HG03196 (cell line): Measurements from ENCODE around the gene RPL29.
A peak's percentile ranks its signal among the peaks of the same experiment; 100 is the strongest.
"Not testable (repeated sequence)": the region's sequence is repeated elsewhere in the genome, so short reads cannot be mapped to it uniquely, and the experiment has no call there.

Experiments used
- ATAC-seq: cut with Tn5 transposase; IDR thresholded peaks from one replicate; pipeline ENCODE4 v1.9.1; 2021; ENCODE audit not compliant: unreplicated experiment

The RPL29 gene

DNA sequence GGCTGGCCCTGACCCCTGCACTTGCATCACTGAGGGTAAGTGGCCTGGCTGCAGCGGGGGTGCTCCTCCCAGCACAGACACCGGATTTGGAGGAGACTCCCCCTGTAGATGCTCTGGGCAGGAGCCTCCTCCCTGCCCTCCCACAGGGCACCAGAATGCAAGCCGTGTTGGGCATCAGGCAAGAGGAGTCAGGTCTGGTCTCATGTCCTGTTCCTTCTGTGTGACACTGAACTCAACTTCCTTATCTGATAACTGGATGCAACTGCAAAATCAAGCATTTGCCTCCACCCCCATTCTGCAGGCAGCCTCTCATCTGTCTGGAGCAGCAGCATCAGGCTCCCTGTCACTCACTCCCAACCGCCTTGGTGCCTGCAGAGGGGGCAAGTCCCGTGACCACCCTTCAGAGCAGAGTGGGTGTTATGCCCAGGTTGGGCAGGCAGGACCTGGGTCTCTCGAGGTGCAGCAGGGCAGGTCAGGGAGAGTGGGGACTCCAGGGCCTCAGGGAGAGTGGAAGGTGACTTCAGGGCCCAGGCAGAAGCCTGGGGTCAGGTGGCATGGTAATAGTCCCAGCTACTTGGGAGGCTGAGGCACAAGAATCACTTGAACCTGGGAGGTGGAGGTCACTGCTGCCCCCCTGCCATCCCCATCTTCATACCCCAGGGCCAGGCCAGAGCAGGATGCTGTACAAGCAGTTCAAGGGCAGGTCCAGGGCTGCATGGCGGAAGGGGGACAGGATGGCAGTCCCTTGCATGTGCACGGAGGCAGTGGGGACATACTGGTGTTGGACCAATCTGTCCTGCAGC, 10.5 kb upstream of the RPL29 start:
- no peak for ATAC-seq

DNA sequence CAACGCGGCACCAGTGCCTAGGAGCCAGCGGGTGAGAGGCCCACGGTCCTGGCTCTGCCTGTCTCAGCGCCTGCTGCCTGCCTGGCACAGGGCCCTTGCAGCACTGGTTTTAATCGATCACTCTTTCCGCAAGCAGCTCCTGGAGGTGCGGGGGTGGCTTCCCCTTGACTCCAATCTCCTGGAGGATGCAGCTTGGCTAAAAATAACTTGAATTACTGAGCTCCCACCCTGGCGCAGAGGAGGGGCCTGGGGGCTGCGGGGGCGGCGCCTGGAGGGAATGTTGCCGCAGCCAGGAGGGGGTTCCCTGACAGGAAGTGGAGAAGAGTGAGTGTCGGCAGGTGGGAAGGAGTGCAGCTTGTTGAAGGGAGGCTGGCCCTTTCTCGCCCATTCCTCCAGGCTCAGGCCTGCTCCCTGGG, 9.9 kb upstream of the RPL29 start:
- ATAC-seq = no peak

DNA sequence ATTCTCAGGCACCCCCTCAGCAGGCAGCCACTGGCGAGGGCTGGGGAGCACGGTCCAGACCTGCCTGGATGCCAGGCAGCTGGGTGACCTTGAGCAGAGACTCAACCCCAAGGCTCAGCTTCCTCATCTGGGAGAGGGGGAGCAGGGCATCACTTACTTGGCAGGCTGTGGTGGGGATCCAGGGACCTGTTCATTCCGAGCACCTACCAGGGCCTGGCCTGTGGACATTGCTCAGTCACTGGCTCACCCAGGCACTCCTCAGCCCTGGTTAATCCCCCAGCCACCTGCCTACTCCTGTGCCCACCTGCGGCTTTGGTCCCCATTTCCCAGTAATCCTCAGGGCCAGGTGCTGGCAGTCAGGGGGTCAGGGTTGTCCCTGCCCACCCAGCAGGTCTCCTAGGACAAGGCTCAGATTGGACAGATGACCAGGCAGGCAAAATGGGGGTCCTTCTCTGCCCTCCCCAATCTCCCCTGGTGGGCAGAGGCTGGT, 9.3 kb upstream of the RPL29 start:
- ATAC-seq = no peak

GRCh38 chr3:52004163-52004787, 8.6 kb upstream of the RPL29 start:
- ATAC-seq = no peak

DNA sequence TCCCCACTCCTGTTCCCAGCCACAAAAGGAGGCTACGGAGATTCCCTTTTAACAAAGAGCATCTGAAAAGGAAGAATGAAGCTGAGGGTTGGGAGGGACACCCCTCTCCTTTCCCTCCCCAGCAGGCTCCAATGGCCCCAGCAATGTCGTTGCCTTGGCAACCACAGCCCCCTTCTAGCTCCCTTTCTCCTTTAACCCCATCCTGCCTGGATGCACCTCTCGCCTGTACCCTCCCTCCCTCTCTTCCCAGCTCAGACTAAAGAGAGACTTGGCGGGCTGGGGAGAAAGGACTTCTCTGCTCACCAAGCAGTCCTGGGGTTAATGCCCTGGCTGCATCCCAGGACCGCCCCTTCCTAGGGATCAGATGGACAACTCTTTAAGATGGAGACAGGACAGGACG, 7.1 kb upstream of the RPL29 start:
- no peak for ATAC-seq

DNA sequence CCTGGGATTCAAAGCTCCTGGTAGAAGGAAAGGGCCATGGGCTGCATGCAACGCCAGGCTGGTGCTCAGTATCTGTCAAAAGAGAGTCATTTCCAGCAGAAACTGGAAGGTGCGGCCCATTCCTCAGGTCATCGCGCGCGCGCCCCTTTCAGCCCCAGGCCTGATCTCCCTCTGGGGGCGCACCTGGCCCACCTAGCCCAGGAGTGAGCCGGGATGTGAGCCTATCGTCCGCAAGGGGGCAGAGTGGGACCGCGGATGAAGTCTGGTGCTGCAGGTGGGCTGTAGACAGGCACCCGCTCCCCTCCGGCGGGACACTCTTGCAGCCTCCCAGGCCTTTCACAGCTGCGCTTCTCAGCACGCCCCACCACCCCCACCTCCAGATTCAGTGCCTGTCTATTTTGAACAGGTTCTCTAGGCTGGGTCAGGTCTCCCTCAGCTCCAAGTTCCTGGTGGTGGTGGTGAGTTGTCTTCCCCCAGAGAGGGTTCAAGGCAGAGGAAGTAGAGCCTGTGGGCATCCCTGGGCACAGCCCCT, 5.8 kb upstream of the RPL29 start:
- peak; percentile 68 for ATAC-seq

DNA sequence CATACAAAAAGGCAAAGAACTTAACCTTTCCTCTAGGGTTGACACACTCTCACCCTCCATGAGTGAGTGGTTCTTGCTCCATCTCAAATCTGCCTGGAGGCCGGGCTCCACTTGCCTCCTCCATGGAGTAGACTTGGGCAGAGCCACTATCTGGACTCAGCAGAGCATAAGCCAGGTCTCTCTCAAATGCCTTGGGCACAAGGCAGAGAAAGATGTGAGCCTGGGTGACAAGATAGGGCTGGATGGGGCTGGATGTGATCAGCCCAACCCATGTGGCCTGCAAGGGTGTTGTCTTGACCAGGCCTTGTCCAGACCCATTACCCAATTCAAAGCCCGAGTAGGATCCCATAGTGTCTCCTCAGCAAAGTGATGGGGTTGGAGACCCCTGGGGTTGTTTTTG, 4.2 kb upstream of the RPL29 start:
- no peak for ATAC-seq

DNA sequence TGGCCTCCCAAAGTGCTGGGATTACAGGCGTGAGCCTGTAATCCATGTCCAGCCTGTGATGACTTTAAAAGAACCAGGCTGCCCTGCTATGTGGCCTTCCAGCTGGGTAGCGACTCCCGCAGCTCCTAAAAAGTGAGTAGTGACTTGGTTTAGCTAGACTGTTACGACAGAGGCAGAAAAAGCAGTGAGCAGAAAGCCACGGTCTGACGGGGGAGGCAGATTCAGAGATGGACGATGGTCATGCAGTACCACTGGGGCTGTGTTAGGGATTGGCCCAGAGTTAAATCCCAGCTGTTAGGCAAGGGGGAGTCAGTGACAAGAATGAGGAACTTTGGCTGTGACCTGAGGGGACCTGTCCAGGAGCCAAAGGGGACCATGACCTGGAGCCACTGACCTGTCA, 3.1 kb upstream of the RPL29 start:
- ATAC-seq = no peak

DNA sequence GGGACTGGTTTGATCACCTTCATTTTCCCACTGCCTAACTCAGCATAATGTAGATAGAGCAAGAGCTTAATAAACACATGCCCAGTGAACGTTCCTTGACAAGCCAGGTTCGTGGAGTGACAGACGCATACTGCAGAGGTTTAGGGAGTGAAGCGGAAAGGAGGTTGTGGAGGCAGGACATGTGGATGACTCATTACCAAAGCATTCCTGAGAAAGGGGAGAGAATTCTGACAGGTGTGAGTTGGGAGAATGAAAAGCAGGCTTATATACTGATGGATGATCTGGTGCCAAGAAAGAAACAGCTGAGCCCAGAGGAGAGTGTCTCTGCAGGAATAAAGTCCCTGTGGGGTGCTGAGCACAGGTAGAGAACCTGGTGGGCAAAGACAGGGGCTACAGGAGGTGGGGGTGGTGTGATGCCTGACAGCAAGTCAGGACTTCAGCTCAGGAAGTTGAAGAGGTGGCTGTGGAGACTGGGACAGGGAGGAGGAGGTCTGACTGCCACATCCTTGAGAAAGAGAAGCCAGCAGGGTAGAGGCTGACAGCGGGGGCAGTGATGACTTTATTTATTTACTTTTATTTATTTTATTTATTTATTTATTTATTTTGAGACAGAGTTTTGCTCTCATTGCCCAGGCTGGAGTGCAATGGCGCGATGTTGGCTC, 2.4 kb upstream of the RPL29 start:
- ATAC-seq = no peak

- no peak for ATAC-seq
Measured at GRCh38 chr3:51997172-51997571, 1.5 kb upstream of the RPL29 start.

- no peak for ATAC-seq
Measured at GRCh38 chr3:51994530-51994929, 1.2 kb downstream of the RPL29 start.

GRCh38 chr3:51993657-51994056, 2.0 kb downstream of the RPL29 start:
- ATAC-seq = not testable (repeated sequence)

- no peak for ATAC-seq
Measured at GRCh38 chr3:51992017-51992682, 3.5 kb downstream of the RPL29 start.

- ATAC-seq = not testable (repeated sequence)
Measured at GRCh38 chr3:51990501-51990971, 5.2 kb downstream of the RPL29 start.

GRCh38 chr3:51988286-51989146, 7.2 kb downstream of the RPL29 start:
- no peak for ATAC-seq

GRCh38 chr3:51987568-51987967, 8.1 kb downstream of the RPL29 start:
- ATAC-seq = no peak

DNA sequence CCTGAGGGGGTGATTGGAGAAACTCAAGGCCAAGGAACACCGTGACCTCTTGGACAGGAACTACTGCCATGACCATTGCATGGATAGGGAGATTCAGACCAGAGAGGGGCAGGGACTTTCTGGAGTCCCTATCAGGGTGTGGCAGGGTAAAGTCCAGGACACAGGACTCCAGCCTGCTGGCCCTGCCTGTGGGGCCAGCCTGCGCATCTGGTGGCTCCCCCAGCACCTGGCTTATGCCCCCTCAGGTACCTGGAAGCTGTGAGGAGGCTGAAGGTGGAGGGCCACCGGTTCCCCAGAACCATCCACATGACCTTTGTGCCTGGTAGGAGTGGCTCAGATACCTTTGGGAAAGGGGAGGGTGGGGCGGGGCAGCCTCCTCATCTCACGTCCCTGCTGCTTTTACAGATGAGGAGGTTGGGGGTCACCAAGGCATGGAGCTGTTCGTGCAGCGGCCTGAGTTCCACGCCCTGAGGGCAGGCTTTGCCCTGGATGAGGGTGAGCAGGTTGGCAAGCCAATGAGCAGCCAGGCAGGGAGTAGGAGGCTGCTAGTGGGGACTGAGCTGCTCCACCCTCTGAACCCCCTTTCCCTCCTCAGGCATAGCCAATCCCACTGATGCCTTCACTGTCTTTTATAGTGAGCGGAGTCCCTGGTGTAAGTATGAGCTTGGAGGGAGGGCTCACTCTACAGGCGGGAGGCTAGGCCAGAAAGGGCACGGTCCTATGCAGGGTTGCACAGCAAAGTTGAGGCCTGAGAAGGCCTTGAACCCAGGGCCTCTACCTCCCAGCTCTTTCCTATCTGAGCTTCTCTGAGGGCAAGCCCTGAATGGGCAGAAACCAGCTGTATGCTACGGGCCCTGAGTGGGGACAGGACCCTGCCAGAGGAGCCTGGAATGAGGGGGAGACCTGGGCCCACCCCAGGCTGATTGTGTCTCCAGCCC, 9.4 kb downstream of the RPL29 start:
- no peak for ATAC-seq

DNA sequence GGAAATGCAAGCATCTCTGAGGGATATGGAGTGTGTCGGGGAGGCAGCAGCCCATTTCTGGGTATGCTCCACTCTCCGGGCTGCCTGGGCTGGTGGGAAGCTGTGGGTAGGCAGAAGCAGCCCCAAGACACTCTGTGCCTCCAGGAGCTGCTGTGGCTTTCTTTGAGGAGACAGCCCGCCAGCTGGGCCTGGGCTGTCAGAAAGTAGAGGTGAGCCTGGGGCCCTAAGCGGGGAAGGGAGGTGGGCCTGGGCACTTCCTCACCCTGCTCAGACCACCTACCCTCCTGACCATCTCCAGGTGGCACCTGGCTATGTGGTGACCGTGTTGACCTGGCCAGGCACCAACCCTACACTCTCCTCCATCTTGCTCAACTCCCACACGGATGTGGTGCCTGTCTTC, 10.6 kb downstream of the RPL29 start:
- ATAC-seq = no peak

- ATAC-seq = no peak
Measured at GRCh38 chr3:51984269-51984647, 11.4 kb downstream of the RPL29 start.
